Adipocyte (in vitro differentiated cells): Measurements from ENCODE around the gene MAPT.

Experiments
- DNase-seq: peaks from one replicate; pipeline ENCODE4 v3.0.0-alpha.2; 2015; ENCODE audit warnings: low read depth
- H3K27me3 ChIP-seq: replicated peaks from 2 replicates; pipeline ENCODE4 v1.7.0; 2013; ENCODE audit warnings: mild to moderate bottlenecking, low read length, moderate library complexity; ENCODE audit not compliant: control insufficient read depth, insufficient read depth
- H3K36me3 ChIP-seq: 2 replicates; pipeline ENCODE4 v1.7.0; 2013; ENCODE audit warnings: low read length, mild to moderate bottlenecking, moderate library complexity; ENCODE audit not compliant: control insufficient read depth, insufficient read depth, severe bottlenecking
- H3K4me1 ChIP-seq: 2 replicates; pipeline ENCODE4 v1.7.0; 2013; ENCODE audit warnings: mild to moderate bottlenecking, low read length, moderate library complexity; ENCODE audit not compliant: control insufficient read depth, insufficient read depth
- H3K4me3 ChIP-seq: 2 replicates; pipeline ENCODE4 v1.7.0; 2013; ENCODE audit warnings: mild to moderate bottlenecking, low read length, moderate library complexity
- H3K9ac ChIP-seq: 2 replicates; pipeline ENCODE4 v1.7.0; 2013; ENCODE audit warnings: mild to moderate bottlenecking, low read length, moderate library complexity
- H3K9me3 ChIP-seq: 2 replicates; pipeline ENCODE4 v1.7.0; 2013; ENCODE audit warnings: mild to moderate bottlenecking, low read length, moderate library complexity; ENCODE audit not compliant: control insufficient read depth

The MAPT gene

DNA sequence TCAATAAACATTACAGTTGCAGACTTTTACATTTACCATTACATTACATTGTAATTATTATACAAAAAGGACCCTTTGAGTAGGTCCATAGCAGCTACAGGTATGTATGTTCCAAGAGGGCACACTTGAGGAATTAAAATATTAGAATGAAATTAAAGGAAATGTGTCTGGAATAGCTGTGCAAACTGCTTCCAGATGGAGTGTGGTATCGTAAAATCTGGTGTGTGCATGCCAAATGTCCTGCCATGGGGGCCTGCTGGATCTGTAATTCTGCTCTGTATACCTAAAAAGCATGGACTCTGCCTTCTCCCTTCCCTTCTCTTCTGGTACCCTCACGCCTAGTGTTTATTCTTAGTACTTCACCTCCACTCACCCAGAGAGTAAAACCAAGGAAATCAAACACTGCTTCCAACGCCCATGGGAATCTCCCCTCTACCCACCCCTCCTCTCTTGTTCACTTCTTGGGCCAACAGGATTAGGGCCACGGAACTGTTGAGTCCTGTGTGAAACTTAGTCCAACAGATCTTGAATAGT lies 143.4 kb downstream of the MAPT start:
- no peaks in the 10 kb centered on the region for H3K9me3 ChIP-seq
- peaks cover 92% of the 10 kb centered on the region for H3K36me3 ChIP-seq
- no peak overlapping the region for H3K4me3 ChIP-seq
- H3K4me1 ChIP-seq, result peaks cover 4% of the 10 kb centered on the region
- H3K9ac ChIP-seq, result no peak overlapping the region
- no peaks in the 10 kb centered on the region for H3K27me3 ChIP-seq
- DNase-seq, result no peak

DNA sequence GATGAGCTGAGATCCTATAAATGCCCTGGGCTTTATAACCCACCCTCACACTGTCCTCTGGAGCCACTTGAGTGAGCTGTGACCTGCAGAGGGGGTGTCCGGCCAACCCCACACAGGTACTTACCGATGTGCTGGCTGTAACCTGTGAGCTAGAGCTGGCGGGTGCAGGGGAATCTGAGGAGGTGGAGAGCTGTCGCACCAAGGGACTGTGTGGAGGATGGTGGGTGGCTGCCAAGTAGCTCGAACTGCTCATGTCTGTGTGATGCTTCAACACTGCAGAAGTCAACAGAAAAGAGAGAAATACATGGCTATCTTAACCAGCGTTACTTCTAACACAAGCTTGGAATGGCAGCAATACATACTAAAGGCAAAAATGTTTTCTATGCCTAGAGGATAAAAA lies 144.1 kb downstream of the MAPT start:
- H3K36me3 ChIP-seq, result peaks cover 86% of the 10 kb centered on the region
- no peaks in the 10 kb centered on the region for H3K9me3 ChIP-seq
- H3K4me1 ChIP-seq, result peaks cover 4% of the 10 kb centered on the region

DNA sequence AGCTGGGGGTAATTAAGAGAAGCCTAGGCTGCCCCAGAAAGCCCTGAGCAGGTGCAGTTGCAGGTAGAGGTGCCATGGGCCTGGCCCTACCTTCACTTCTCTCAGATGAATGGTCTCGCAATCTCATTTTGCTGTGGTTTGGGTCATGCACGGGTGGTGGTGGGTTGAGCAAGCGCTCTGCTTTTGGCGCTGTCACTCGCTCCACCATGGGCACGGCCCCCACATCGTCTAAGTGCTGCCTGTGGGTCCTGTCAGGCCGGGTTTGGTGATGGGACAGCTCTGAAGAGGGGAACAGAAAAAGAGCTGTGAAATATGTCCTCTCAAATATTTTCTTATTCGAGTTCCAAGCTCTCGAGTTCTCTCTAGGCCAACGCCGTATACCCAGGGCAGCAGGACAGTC lies 144.6 kb downstream of the MAPT start:
- Histone ChIP-seq H3K9me3 (no peaks in the 10 kb centered on the region), H3K36me3 (peaks cover 82% of the 10 kb centered on the region), H3K9ac (no peak overlapping the region), H3K27me3 (no peaks in the 10 kb centered on the region), H3K4me3 (no peak overlapping the region), H3K4me1 (peaks cover 4% of the 10 kb centered on the region)
- DNase-seq, result no peak

More for the DNA sequence above, 144.1 kb downstream of the MAPT start:
- H3K4me3 ChIP-seq, result no peak overlapping the region
- no peak for DNase-seq
- no peak overlapping the region for H3K9ac ChIP-seq
- no peaks in the 10 kb centered on the region for H3K27me3 ChIP-seq

DNA sequence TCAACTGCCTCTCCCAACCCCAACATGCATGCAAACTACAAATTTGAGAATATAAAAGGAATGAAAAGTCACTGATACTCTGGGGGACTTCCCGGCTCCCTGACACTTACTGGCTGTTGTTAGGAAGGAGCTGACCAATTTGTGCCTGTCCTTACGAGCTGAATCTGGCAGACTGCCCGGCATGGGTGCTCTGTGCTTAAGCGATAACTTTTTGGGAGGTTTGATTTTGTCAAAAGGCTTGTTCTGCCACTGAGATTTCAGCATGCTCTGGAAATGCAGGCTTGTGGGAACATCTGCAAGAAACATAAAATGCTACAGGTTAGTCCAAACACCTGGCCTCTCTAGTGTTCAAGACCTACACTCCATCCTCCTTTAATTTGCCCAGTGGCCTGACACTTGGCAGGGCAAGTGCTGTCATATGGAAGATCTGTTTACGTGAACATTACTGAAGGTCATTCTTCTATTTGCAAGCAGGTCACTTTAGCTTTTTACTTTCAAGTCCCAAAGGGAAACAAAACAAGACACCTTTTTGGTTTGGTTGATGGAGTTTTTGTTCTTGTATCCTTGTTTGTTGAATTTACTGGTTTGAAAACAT lies 145.3 kb downstream of the MAPT start:
- H3K36me3 ChIP-seq, result peaks cover 76% of the 10 kb centered on the region
- H3K9ac ChIP-seq, result no peak overlapping the region
- no peak overlapping the region for H3K4me3 ChIP-seq
- no peak for DNase-seq
- peaks cover 8% of the 10 kb centered on the region for H3K4me1 ChIP-seq
- H3K27me3 ChIP-seq, result no peaks in the 10 kb centered on the region
- H3K9me3 ChIP-seq, result no peaks in the 10 kb centered on the region

DNA sequence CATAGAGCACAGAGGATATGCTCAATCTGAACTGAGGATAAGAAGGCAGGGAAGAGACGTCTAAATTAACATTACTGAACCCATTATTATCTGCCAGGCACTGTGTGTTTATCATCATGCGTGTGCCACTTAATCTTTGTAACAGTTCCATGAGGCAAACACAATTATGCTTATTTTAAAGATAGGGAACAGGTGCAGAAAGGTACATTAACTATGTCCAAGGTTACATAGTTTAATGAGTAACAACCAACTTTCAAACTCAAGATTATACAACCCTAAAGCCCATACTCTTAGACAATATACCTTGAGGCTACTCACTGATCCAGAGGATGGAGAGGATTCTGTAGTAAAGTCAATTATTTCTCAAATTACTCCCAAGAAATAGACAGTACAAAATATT lies 147.9 kb downstream of the MAPT start:
- peaks cover 31% of the 10 kb centered on the region for H3K4me1 ChIP-seq
- DNase-seq, result no peak
- no peaks in the 10 kb centered on the region for H3K27me3 ChIP-seq
- peaks cover 60% of the 10 kb centered on the region for H3K36me3 ChIP-seq
- H3K9ac ChIP-seq, result no peak overlapping the region
- no peaks in the 10 kb centered on the region for H3K9me3 ChIP-seq
- no peak overlapping the region for H3K4me3 ChIP-seq

DNA sequence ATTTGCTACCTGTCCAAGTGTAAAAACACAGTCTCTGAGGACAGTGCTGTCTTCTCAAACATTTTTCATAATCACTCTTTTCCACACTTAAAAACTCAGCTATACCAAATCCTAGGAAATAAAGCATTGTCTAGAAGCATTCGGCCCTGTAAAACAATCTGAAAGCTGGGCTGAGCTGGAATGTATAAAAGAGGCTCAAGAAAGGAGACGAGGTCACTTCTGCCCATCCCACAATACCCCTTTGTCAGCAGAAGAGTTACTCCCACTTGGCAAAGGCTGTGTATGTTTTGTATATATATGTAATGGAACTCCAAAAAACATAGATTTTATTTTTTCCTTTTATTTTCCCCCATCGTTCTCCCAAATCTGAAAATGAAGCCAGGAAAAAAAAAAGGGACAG lies 148.6 kb downstream of the MAPT start:
- Histone ChIP-seq H3K4me3 (no peak overlapping the region), H3K36me3 (peaks cover 59% of the 10 kb centered on the region)

DNA sequence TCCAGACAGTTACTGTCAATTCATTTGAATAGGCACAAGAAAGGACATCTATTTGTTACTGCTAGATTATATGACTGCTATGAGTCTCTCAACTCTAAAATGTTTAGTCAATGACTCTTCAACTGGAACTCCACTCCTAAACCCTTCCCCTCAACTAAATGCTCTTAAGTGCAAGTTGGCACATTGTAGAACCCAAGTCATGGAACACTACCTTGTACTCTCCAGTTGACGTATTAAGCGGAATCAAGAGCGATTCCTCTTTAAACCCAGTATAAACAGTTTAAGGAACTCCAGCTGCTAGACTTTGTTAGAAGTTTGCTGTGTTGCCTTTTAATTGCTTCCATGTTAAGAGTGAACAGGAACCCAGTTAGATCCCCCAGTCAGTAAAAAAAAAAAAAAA lies 149.3 kb downstream of the MAPT start:
- peaks cover 57% of the 10 kb centered on the region for H3K36me3 ChIP-seq
- H3K27me3 ChIP-seq, result no peaks in the 10 kb centered on the region
- peaks cover 34% of the 10 kb centered on the region for H3K4me1 ChIP-seq
- DNase-seq, result no peak
- H3K9ac ChIP-seq, result no peak overlapping the region
- H3K9me3 ChIP-seq, result no peaks in the 10 kb centered on the region
- no peak overlapping the region for H3K4me3 ChIP-seq

More for the DNA sequence above, 148.6 kb downstream of the MAPT start:
- Histone ChIP-seq H3K9me3 (no peaks in the 10 kb centered on the region), H3K9ac (peak overlapping the region; percentile 22), H3K27me3 (no peaks in the 10 kb centered on the region), H3K4me1 (peaks cover 34% of the 10 kb centered on the region)
- no peak for DNase-seq

DNA sequence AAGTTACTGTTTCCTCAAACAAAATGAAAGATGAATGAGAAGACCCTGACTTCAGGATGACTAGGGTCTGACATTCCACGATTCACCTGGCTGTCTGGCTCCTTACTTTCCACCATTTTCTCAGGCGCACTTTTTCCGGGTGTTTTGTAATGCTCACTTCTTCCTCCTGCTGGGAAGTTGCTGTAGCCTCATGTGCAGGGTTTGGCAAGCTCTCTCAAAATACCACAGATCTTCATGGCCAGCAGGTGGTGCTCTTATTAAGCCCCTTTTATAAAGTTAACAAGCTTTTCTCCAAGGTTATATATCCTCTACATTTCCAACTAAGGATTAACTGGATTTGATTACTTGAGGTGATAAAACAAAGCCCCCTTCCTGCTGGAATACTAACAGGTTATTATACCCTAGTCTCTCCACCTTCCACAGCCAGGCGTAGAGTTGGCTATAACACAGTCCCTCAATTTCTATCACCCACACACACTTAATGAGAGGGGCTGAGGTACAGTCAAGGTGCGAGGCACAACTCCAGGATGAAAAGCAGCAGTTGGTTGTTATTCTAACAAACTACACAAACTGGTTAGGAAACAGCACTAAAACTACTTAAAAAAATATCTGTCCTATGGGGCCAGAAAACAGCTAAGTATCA lies 150.1 kb downstream of the MAPT start:
- Histone ChIP-seq H3K36me3 (peaks cover 53% of the 10 kb centered on the region), H3K4me1 (peaks cover 34% of the 10 kb centered on the region)

DNA sequence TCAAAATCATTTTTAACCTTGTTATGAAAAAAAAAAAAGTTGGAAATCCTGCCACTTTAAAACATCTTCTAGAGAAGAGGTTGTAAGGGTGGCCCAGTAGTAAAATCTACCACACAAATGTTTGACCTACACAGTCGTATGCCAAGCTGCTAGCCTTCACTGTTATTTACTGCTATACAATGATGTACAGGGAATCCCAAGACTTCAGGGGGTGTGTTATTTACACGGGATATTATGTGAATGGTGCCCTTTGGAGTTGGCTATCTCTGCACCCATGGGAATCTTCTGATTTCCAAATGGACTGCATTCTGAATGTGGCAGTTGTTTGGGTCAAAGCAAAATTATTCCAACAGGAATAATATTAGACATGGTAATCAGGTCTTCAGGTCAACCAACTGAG lies 150.6 kb downstream of the MAPT start:
- Histone ChIP-seq H3K36me3 (peaks cover 53% of the 10 kb centered on the region), H3K9me3 (no peaks in the 10 kb centered on the region), H3K4me1 (peaks cover 36% of the 10 kb centered on the region), H3K27me3 (no peaks in the 10 kb centered on the region), H3K4me3 (no peak overlapping the region), H3K9ac (peak overlapping the region; percentile 37)
- DNase-seq, result no peak

More for the DNA sequence above, 150.1 kb downstream of the MAPT start:
- H3K9me3 ChIP-seq, result no peaks in the 10 kb centered on the region
- H3K4me3 ChIP-seq, result no peak overlapping the region
- peak; percentile 96 for DNase-seq
- H3K9ac ChIP-seq, result peak overlapping the region; percentile 37
- H3K27me3 ChIP-seq, result no peaks in the 10 kb centered on the region

DNA sequence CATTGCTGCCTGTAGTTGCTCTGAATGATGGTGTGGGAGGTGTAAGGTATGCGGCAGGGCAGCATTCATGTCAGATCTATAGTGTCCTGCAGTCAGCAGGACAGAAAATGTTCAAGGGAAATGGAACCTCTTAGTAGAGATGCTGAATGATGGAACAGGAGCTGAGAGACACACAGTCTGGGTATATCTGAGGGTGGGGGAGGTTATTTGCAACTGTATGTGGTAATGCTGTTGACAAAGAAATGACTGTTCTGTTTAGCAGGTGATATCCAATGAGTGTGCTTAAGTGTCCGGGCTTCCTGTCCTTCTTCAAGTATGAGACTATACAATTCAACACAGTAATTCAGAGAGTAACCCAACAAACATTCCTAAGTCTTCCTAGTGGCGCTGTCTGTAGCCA lies 151.3 kb downstream of the MAPT start:
- DNase-seq, result no peak
- H3K36me3 ChIP-seq, result peaks cover 55% of the 10 kb centered on the region
- H3K4me3 ChIP-seq, result no peak overlapping the region
- no peaks in the 10 kb centered on the region for H3K9me3 ChIP-seq
- H3K9ac ChIP-seq, result no peak overlapping the region
- no peaks in the 10 kb centered on the region for H3K27me3 ChIP-seq
- peaks cover 36% of the 10 kb centered on the region for H3K4me1 ChIP-seq

DNA sequence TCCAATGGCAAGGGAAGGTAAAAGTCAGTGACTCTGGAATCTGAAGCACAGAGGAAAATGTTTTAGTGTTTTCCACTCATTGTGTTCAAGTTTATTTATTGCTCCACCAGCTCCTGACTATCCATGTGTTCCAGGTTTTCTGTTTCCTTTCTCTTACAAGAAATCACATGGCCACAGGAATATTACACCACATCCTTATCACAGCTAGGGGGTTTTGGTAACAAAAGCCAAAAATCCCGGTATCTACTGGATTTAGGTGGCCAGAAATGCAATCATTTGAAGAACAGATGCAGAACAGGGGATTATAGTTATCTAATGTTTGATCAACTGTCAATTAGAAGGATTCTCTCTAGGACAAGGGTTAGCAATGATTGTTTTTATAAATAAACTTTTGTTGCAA lies 152.6 kb downstream of the MAPT start:
- H3K9me3 ChIP-seq, result no peaks in the 10 kb centered on the region
- H3K4me1 ChIP-seq, result peaks cover 36% of the 10 kb centered on the region
- H3K36me3 ChIP-seq, result peaks cover 48% of the 10 kb centered on the region
- H3K27me3 ChIP-seq, result no peaks in the 10 kb centered on the region
- peak overlapping the region; percentile 4 for H3K9ac ChIP-seq
- no peak overlapping the region for H3K4me3 ChIP-seq
- peak; percentile 65 for DNase-seq
